GM18951 (cell line): ENCODE data around the gene CDC42BPB.

Experiments used
- POLR2A ChIP-seq: IDR thresholded peaks from 4 replicates; pipeline ENCODE4 v1.6.1; 2011; ENCODE audit warnings: mild to moderate bottlenecking; ENCODE audit not compliant: insufficient read length, insufficient read depth; ENCODE audit errors: extremely low read depth
- in situ Hi-C: fragments of 300-500 bp; cut with MboI; formaldehyde crosslinking; loops from one replicate; pipeline ENCODE4 v1.12.0; 2022; ENCODE audit warnings: low sequenced_read_pairs, mixed read lengths, inconsistent platforms; ENCODE audit not compliant: unreplicated experiment

Gene CDC42BPB

DNA sequence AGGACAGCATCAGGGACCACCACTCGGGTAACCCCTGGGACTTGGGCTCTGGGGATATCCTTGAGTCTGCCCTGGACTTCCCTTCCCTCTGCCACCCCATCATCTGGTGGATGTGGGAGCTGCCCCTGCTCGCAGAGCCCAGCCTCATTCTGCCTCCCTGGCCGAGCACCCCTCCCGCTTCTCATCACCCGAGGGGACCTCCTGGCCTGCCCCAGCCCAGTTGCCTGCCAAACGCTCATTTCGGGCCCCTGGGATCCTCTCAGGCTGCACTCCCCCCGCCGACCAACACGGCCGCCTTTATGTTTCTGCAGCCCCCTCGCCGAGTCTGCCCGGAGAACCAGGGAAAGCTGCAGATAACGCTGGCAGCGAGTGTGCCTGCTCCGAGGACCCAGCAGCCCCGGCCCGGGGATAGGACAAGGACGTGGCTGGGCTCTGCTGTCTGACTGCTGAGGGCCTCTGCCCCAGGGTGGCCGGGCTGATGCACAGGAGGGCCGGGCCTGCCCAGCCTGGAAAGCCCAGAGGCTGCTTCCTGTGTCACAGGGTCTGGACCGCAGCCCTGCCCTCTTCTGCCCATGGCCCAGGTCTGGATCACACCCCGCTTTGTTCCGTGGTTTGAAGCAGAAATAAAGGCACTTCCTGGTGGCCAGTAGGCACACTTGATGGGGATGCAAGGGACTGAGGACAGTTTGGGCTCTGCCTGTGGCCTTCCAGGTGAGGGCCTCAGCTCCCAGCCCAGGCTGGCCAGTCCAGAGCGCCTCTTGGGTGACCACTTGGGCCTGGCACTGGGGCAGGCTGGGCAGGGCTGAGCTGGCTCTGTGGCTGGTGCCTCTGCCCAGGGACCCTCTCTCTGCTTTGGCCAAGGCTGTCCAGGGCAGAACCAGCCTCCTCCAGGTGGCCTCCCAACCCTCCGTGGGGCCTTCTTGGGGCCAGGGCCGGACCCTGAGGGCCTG, 32.3 kb upstream of the CDC42BPB start:
- no peak for TF ChIP-seq POLR2A
- in situ Hi-C loops, result loop anchor here (10.0 kb wide), 1 partner anchor 195 kb away; no protein-coding TSS in a partner anchor

GRCh38 chr14:103088921-103089320, 31.6 kb upstream of the CDC42BPB start:
- in situ Hi-C loops, result loop anchor here (10.0 kb wide), 1 partner anchor 196 kb away; no protein-coding TSS in a partner anchor
- no peak for TF ChIP-seq POLR2A

DNA sequence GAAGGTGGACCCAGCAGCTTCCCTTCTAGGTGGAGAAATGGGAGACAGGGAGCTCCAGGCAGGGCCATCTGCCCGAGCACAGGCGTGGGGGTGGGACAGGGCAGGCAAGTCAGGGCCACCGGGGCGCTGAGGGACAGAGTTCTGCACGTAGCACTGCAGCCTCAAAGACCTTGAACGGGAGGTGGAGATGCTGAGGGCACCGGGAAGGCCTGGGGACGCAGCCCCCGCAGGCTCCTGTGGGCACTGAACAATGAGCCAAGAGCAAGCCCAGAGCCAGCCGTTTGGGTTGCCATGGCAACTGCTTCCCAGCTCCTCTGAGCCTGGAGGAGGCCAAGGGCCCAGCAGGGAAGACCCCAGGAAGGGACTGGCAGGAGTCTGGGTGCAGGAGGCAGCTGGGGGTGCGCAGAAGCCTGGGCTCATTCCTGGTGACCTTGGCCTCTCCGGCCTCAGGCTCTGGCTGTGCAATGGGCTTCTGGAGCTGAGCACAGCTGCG, 30.0 kb upstream of the CDC42BPB start:
- in situ Hi-C loops, result loop anchor here (10.0 kb wide), 1 partner anchor 197 kb away; no protein-coding TSS in a partner anchor
- TF ChIP-seq POLR2A, result no peak

- in situ Hi-C loops, result loop anchor here (10.0 kb wide), 1 partner anchor 198 kb away; no protein-coding TSS in a partner anchor
- TF ChIP-seq POLR2A, result no peak
These were observed 29.5 kb upstream of the CDC42BPB start for GRCh38 chr14:103086771-103087342.

DNA sequence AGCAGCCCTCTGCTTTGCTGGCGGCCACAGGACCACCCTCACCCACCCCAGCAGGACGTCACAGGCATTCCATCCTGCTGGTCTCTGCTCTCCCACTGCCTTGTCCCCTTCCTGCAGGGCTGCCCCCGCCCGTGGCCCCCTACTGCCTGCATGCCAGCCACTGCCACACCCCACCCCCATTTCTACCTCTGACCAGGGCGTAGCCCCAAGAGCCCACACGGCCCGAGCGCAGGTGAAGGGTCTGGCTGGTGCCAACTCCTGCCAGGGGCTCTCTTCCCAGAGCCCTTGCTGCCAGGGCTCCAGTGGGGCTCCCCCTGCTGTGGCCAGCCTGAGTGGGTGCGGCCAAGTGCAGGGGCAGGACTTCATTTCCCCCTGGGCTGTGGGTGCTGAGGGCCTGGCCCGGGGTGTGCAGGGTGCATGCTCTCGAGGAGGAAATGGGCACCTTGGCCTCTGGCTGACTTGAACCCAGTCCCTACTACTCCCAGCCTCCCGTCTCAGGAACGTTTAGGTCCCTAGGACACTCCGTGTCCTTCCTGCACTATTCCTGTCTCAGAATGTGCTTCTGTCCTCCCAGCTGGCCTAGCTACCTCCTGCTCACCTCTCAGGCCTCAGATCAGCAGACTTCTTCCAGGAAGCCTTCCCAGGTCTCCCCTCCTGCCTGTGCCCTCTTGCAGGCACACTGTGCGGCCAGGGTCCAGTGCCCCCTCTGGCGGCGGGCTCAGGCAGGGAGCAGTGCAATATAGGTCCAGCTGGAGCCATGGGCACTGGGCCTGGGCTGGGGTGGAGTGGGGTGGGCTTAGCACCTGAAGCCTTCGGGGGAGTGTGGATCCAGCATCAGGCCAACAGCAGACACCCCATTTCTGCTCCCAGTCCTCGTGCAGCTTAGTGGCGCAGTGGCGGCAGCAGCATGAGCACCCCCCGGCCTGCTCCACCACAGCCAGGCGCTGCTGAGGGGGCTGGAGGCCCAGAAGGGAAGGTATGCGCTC, 28.1 kb upstream of the CDC42BPB start:
- in situ Hi-C loops, result loop anchor here (10.0 kb wide), 1 partner anchor 199 kb away; no protein-coding TSS in a partner anchor
- no peak for TF ChIP-seq POLR2A

DNA sequence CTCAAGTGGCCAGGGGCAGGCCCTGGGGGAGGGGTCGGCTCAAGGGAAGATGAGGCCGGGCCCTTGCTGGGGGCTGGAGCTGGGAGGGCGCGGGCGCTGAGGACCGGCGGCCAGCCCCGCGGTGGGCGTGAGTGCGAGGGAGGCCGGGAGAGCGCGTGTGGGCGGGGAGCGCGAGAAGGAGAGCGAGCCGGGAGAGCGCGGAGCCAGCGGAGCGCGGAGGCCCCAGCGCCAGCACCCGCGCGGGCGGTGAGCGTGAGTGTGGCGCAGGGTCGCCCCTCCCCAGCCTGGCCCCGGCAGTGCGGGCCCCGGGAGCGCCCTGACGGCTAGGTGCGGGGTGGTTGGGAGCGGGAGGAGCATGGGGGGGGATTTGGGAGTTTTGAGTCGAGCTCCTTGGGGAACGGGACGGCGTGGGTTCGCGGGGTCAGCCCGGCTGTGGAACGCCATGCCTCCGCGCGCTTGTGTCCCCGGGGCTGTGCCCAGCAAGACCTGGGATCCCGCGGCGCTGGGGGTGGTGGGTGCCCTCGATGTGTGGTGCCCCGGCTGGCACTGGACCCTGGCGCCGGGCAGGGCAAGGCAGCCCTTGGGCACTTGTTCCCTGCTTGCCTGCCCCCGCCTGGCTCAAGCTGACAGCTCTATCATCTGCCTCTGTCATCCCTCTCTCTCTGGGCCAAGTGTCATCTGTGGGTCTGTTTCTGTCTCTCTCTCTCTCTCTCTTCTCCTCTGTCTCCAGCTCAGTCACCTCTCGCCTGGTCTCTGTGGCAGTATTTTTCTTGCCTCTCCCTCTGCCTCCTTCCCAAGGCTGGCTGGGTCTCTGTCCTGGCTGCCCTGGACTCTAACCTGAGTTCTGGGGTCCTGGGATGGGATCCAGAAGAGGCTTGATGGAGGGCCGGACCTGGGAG, 26.9 kb upstream of the CDC42BPB start, which contains the start of gene LBHD2:
Gene LBHD2 (plus strand): TSS at position 190 of the 899 bp plus-strand sequence. CDS start 1,803 bp downstream, outside the sequence.
- no peak for TF ChIP-seq POLR2A
- in situ Hi-C loops, result loop anchor here (10.0 kb wide), 1 partner anchor 201 kb away; no protein-coding TSS in a partner anchor

- in situ Hi-C loops, result loop anchor here (10.0 kb wide), 1 partner anchor 203 kb away; no protein-coding TSS in a partner anchor
- TF ChIP-seq POLR2A, result no peak
These were observed 24.6 kb upstream of the CDC42BPB start for GRCh38 chr14:103081951-103082350.

- TF ChIP-seq POLR2A, result no peak
- in situ Hi-C loops, result no loop called here
These were observed 21.7 kb upstream of the CDC42BPB start for GRCh38 chr14:103078860-103079587.

DNA sequence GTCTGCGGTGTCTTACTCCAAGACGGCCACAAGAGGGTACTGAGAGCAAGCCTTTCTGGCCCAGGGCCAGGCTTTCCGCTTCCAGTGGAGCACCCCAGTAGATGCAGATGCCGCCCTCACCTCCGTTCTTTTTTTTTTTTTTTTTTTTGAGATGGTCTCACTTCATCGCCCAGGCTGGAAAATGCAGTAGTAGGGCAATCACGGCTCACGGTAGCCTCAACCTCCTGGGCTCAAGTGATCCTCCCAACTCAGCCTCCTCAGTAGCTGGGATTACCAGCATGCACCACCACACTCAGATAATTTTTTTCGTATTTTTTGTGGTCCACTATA, 21.0 kb upstream of the CDC42BPB start:
- TF ChIP-seq POLR2A, result no peak
- in situ Hi-C loops, result no loop called here

- no peak for TF ChIP-seq POLR2A
- in situ Hi-C loops, result no loop called here
These were observed 17.5 kb upstream of the CDC42BPB start for GRCh38 chr14:103074729-103075367.

DNA sequence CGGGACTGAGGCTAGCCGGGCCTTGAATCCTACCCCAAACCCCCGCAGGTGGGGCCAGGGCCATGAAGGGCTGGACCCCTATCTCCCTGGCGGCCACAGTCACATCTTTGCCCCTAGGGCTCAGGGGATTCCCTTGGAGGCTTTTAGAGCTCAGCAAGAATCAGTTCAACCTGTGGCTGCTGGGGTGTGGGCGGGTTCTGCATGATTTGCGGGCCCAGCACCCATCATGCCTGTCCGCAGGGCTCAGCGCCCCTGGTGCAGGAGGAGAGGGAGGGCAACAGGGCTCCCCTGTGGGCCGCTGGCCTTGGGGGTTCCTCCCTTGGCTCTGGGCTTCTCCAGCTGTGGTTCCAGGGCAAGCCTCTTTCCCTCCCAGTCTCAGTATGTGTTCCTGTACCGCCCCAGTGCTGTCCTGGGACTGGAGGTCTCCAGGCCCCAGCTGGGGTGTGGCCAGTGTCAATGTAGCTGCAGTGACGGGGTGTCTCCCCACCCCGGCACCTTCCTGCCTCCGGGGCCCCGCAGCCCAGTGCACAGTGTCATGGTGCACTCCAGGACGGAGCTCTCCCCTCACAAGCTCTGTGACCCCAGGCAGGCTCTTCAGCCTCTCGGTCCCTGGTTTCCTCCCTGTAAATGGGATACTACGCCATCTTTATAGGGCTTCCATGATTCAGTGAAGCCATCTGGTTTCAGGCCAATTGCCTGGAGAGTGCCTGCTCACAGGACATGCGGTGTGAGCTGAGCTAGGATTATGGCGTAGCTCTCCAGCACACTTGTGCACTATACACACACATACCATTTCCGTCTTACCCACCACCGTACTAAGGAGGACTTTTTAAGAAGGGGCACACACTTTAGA, 16.8 kb upstream of the CDC42BPB start:
- no peak for TF ChIP-seq POLR2A
- in situ Hi-C loops, result no loop called here
